GM18909 (cell line): ENCODE measurements around the gene MRPS12.

Experiments used
- ATAC-seq: cut with Tn5 transposase; IDR thresholded peaks from one replicate; pipeline ENCODE4 v1.9.1; 2021; ENCODE audit warnings: mild to moderate bottlenecking; ENCODE audit not compliant: unreplicated experiment, poor library complexity

The MRPS12 gene

GRCh38 chr19:38970664-38971532 lies 40.2 kb downstream of the MRPS12 start:
- no peak for ATAC-seq

- ATAC-seq = no peak
Observed at GRCh38 chr19:38971672-38972071, 40.9 kb downstream of the MRPS12 start.

GRCh38 chr19:38974624-38975213 lies 44.0 kb downstream of the MRPS12 start:
- ATAC-seq = no peak

- ATAC-seq = no peak
Observed at GRCh38 chr19:38975214-38975860, 44.6 kb downstream of the MRPS12 start, which contains the start of gene FBXO17. TSS of gene FBXO17 (minus strand) at chr19:38975742. CDS start at chr19:38950319, 25,423 bp downstream.

GRCh38 chr19:38975861-38976271 lies 45.1 kb downstream of the MRPS12 start:
- no peak for ATAC-seq

- ATAC-seq = no peak
Observed at GRCh38 chr19:38977445-38978325, 46.9 kb downstream of the MRPS12 start.

GRCh38 chr19:38978326-38978689 lies 47.6 kb downstream of the MRPS12 start:
- no peak for ATAC-seq

GRCh38 chr19:38979812-38980211 lies 49.1 kb downstream of the MRPS12 start:
- no peak for ATAC-seq

GRCh38 chr19:38980583-38981374 lies 50.0 kb downstream of the MRPS12 start:
- ATAC-seq = no peak
